Umbilical cord (tissue), 2 donors: ENCODE data around the gene MAP2K2. TPM values are rescaled to one million over a fixed set of nuclear protein-coding genes. Genes with fewer than 3 reads are reported as not detected.

ENCODE experiments used
- DNase-seq: peaks from one replicate; pipeline ENCODE4 v3.0.0-alpha.2; 2015; ENCODE audit warnings: low spot score
- total RNA-seq: library from RNA; depleted of rRNA; stranded (reverse); fragments of >200 nt; gene quantifications from one replicate; pipeline ENCODE4 v1.2.3, GENCODE V29; 2014; ENCODE audit warnings: low replicate concordance; ENCODE audit not compliant: insufficient read depth

MAP2K2 gene
- total RNA-seq, 1 donor from 2014 or later, result 72.5 TPM

DNA sequence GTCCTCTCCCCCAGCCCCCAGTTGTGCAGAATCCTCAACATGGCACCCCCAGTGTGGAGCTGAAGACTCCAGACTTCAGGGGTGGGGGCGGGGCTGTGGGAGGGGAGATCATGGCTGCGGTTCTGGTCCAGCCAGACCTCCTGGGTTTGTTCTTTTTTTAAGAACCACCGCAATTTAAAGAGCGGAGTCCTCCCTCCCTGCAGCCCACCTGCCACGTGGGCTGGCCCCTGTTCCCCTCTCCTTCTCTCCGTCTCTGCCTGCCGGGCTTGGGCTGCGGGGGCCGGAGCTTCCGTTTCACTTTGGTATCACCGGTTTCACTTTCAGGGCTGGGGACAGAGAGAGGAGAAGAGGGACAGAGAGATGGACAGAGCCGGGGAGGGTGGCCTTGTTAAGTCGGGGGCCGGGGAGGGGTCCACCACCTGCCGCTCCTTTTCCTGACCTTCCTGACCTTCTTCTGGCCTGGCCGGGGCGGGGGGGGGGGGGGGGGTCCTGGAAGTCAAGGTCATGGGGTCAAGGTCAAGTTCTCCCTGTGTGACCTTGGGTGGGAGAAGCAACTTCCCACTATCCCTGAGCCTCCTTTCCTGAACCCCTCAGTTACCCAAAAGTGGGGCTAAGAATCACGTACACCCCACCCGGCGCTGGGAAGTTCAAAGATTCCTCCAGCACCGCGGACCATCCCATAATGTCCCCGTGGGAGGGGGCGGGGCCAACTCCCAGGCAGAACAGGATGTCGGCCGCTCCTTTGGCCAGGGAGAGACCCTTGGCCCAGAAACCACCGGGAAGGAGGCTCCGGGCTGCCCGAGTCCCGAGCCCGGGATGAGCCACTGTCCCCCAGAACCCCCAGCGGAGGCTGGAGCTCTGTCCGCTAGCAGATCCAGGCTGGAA lies 45.9 kb downstream of the MAP2K2 start:
- DNase-seq, result no peak

DNA sequence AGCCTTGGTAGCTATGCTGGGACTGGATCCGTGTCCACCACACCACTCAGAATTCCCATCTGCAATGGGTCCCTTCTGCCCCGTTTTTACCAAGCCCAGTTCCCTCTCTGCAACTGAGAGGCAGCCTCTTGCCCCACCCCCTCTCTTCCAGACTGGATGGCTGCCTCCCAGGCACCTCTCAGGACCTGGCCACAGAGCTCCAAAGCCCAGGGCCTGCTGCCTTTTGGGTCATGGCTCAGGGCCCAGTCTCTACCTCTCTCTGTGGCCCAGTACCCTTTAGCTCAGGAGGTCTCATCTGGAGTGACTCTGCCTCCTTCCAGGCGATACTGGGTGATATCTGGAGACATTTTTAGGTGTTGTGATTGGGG lies 46.9 kb downstream of the MAP2K2 start:
- no peak for DNase-seq

DNA sequence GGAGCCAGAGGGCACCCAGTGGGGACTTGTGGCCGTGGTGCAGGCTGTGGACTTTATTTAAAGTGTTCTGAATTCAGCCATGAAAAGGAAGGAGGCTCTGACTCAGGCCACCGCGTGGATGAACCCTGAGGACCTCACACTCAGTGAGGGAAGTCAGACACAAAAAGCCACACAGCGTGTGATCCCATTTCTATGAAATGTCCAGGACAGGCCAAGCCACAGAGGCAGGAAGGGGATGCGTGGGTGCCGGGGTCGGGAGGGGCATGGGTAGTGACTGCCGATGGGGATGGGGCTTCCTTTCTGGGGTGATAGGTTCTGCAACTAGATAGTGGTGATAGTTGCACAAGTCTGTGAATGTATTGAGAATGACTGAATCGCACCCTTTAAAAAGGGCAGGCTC lies 48.5 kb downstream of the MAP2K2 start:
- DNase-seq, result no peak

DNA sequence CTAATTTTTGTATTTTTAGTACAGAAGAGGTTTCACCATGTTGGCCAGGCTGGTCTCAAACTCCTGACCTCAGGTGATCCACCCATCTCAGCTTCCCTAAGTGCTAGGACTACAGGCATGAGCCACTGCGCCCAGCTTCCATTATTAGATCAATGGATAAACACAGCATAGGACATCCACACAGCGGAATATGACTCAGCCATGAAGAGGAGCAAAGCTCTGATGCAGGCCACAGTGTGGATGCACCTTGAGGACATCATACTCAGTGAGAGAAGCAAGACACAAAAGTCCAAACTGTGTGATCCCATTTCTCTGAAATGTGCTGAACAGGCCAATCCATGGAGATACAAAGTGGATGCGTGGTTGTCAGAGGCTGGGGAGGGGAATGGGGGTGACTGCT lies 52.3 kb downstream of the MAP2K2 start:
- DNase-seq, result no peak

DNA sequence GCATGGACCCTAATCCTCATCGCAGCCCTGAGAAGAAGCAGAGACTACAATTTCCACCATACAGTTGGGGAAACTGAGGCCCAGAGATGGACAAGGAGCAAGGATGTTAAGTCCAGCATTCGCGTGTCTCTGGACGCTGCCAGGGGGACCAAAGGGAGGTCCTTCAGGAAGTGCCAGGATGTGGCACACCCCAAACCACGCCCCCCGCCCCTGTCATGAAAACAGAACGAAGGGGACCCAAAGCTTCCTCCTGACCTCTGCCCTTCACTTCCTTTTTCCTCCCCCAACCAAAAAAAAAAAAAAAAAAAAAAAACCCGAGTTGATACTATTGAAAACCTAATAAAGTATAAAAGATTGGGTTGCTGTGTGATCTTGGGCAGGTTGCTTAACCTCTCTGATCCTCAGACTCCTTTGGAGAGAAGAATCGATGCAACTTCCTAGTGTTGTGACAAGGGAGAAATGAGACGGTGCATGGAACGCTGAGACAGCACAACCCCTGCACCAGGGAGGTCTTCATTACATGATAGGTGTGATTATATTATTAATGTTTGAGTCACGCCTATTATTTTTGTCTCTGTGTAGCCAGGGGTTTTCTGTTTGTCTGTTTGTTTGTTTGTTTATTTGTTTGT lies 54.5 kb downstream of the MAP2K2 start:
- DNase-seq, result no peak

DNA sequence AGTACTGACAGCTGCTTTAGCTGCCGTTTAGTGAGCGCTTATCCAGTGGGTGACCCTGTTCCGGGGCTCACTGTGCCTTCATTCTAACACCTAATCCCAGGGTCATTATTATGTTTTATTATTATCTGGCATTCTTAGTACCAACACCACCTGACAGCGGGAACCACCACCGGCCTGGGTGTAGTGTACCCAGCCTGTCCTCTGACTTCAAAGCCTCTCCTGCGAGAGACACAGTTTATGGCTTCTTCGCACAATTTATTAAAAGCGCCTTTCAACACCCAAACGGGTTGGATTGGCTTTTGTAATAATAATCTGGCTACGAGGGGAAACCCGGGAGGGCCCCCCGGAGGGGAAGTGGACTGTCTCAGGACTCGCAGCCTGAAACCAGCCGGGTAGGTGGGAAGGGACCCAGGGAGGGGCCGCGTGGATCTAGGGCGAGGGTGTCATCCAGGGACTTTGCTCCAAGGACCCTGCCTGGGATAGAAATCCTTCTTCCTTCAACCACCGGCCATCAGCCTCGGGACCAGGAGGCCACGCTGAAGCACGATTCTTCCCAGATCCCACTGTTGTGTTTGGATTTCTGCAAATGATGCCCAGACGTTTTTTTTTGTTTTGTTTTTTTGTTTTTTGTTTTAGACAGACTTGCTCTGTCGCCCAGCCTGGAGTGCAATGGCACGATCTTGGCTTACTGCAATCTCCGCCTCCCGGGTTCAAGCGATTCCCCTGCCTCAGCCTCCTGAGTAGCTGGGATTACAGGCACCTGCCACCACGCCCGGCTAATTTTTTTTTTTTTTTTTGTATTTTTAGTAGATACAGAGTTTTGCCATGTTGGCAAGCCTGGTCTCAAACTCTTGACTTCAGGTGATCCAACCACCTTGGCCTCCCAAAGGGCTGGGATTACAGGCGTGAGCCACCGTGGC lies 55.6 kb downstream of the MAP2K2 start:
- DNase-seq, result no peak

DNA sequence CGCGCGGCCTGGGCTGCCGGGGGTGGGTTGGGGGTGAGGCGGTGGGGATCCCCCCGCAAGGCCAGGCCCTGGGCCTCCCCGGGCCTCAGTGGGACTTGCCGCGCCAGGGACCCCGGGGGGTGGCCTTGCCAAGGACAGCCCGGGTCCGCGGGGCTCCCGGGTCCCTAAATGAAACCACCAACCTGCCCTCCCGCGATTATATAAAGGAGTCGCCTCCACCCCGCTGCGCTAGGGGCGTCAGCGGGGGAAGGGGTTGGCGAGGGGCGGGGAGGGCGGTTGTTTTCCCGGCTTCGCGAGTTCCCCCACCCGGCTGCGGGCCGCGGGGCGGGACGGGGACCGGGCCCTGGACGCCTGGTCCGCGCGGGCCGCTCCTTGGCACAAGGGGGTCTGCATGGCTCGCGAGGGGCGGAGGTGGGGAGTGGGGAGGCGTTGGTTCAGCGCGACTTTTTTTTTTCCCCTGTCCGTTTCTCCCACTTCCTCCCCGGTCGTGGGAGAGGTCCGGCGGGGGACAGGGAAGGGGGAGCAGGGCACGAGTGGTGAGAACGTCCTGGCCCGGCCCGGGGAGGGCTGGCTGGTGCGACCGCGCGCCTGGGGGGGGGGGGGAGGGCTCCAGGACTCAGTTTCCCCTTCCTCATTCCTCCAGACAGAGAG lies 56.4 kb downstream of the MAP2K2 start:
- DNase-seq, result no peak

DNA sequence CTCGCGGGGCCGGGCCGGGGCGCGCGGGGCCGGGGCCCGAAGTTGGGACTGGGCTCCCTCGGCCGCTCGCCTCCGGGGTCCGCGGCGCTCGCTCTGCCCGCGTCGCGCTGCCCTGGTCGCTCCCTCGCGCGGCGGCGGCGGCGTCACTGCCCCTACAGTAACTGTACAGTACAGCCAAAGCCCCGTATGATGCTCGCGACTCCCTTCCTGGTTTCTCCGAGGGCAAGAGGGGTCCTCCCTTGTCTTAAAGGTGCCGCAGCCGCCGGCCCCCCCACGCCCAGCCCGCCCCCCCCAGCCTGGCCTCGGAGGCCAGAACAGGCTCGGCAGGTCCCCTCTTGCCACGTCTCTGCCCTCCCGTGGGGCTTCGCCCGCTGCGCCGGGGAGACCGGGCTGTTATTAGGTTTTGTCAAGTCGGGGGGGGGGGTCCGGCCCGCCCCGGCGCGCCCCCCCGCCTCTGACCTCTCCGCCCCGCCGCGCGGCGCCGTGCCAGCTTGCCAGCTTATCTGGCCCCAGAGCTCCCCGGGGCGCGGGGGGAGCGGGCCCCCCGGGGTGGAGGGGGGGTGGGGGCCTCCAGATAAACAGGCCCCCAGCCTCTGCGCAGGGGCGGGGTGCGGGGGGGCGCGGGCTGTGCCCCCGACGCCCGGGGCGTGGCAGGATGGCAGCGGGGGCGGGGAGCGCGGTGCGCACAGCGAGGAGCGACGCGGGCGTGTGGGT lies 57.1 kb downstream of the MAP2K2 start, which contains the start of gene ZBTB7A:
TSS of gene ZBTB7A (minus strand) at position 218 of the 714 bp plus-strand sequence. CDS start 11,667 bp downstream, outside the sequence.
- DNase-seq, result peak; percentile 90

DNA sequence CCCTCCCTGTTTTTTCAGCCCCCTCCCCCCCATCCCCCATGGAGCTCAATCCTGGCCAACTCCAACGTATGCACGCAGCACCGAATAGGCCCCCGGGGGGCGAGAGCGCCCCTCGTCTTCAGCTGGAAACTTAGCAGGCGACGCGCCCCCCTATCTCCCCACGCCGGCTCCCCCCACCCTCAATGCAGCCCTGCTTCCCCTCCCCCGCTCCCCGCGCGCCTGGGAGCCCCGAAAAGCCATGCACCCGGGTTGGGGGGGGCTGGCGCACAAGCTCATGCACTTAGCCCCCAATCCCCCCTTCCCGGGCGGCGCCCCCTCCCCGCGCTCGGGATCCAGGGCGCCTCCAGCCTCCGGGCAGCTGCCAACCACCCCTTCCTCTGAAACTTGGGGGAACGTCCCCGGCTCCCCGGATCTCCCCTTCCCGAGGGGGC lies 57.7 kb downstream of the MAP2K2 start:
- no peak for DNase-seq

DNA sequence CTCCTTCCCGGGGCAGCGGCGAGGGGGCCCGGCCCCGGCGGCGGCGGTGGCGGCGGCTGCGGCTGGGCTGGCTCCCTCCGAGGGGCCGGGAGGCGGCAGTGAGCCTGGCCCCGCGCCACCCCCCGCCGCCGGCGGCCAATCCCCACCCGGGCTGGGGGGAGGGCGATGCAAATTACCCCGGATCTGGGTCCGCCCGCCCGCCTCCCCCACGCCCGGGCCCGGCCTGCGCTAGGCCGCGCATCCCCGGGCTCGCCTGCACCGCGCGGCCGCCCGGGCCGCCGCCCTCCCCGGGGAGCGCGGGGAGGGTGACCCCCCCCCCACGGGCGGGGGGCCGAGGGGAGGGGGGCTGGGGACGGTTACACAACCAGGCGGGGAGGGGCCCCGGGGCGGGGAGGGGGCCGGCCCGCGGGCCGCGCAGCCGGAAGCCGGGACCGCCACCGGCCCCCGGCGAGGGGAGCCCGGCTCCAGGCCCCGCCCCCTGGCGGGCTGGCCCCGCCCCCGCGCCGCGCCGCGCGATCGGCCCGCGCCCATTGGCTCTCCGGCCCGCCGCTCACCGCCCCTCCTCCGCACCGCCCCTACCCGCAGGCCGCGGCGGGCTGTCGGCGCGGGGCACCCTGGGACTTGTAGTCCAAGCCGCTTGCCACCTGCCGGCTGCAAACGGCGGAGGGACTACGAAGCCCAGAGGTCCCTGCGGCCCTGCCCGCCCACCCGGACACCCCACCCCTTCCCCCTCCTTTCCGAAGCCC lies 58.3 kb downstream of the MAP2K2 start:
- peak; percentile 96 for DNase-seq

DNA sequence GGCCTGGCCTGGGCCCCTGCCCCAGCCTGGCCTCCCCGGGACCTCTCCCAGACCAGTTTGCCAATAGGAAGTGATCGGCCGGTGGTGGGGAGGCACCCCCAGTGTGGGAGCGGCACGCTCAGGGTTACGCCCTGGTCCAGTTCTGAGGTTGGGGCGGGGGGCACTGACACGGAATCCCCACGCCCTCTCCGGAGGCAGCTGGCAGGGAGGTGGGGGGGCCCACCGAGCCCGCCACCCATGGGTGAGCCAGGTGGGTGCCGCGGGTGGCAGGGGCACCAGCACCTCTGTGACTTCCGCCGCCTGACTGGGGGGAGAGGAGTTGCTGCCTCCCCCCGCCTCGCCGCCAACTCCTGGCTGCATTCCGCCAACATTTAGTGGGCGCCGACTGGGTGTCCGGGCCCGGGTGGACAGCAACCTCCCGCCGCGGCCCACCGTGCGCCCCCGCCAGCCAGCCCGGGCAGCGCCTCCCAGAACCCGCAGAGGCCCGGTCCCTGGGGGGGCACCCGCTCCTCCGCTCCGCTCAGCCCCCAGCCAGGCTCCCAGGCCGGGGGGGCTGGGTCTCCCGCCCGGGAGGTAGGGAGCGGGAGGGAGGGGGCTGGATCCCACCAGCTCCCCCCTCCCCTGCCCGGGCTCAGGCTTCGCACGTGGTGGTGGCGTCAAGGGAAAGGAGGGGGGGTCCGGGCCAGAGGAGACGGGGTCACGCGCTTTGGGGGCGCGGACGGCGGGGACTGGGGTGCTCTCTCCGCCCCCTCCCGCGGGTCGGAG lies 59.2 kb downstream of the MAP2K2 start:
- DNase-seq, result no peak

DNA sequence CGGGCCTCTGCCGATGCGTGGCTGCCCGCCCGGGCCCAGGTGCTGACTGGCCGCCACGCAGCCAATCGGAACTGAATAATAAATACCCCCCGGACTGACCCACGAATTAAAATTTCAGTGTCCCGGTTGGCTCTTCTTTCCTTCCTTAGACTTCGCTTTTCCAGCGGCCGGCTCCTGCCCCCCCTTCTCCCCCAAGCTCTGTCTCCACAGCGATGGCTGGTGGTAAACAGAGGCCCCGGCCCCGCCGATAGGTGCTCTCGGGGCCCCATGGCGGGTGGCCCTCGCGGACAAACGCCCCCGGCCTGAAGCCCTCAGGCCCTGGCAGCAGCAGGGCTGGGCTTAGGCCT lies 59.8 kb downstream of the MAP2K2 start:
- DNase-seq, result no peak

DNA sequence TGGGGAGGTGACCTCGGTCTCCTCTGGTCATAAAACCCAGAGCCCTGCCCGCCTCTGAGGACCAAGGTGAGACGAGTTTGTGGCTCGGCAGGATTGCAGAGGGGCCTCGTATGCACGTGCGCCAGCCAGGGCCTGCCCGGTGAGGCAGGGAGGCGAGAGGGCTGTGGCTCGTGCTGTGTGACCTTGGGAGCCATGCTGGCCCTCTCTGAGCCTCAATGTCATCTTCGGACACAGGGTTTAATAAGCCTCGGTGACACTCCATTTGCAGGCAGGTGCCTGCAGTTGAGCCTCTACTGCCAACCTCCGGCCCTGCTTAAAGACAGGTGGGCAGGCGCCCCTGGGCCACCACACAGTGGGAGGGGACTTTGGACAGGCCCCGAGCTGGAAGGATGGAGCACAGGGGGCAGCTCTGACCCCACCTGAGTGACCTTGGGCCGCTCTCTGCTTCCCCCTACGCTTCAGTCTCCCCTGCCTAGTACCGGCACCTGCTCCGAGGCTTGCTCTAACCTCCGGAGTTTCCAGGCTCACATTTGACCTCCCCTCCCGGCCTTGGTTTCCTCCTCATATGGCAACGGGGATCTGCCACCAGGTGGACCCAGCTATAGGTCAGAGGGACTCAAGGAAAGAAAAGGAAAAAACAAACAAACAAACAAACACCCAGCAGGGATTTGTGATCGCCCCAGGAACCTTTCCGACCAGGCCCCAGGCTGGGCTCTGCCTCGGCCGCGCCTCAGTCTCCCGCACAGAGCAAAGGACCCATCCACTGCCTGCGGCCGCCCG lies 60.4 kb downstream of the MAP2K2 start:
- DNase-seq, result no peak

DNA sequence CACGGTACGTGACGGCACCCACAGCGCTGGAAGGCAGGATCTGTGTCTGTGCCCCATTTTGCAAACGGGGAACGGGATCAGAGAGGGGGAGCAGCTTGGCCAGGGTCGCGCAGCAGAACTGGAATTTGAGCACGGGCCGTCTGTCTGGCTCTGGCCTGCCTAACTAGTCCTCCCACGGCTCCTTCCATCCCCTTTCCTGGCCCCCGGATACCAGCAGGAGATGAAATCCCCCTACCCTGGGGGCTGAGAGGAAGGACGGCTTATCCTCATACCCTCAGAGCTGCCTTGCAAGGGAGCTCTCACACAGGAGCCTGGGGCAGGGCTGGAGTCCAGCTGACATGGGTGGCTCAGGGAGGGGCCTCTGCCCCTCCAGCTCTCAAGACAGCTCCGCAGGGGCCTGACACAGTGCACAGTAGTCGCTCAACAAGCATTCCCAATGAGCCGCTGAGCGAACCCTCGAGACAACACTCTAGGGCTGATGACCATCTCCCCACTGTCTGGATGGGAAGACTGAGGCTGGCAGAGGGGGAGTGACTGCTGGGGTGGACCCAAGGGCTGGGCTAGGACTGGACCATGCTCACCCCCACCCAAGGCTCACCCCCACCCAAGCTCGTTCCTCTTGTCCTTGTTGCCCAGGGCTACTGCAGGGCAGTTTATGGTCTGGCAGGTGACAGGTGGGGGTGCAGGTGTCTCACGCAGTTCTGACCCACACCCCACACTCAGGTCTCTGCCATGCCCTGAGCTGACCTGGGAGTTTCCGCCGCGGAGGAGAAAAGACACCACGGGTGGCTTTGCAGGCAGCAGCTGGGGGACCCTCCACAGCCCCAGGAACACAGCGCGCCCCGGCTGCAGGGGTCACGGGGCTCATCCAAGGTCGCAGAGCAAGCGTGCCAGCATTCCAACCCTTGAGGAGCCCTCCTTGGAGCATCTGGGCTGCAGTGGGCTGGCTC lies 61.2 kb downstream of the MAP2K2 start:
- DNase-seq, result no peak

DNA sequence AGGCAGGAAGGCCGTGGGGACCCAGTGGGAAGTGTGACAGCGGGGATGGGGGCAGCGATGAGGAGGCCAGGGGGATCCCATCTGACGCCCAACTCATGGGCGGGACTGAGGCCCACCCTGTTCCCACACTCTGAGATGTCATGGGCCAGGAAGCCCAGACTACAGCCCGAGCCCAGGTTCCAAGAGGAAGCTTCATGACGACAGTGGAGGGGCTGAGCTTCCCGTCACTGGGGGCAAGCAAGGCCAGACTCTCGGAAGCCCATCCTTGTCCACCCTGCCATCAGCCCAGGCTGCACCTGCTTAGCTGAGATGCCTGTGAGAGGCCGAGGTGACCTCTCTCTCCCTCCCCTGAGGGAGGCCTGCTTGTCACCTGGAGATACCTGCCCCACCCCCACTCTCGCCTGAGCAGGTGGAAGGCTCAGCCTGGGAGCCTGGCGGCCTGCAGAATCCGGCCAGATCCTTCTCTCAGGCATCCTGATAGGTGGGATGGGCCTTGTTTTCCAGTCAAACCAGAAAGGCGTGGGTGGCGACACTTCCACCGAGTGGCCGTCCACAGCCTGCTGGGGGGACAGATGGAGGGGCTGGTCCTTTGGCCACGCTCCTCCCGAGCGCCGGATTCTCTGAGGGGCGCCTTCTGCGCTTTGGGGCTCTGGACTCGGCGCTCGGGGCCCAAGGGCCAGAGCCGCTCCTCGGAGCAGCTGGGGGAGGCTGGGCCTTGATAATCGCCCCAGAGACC lies 62.1 kb downstream of the MAP2K2 start:
- DNase-seq, result no peak

DNA sequence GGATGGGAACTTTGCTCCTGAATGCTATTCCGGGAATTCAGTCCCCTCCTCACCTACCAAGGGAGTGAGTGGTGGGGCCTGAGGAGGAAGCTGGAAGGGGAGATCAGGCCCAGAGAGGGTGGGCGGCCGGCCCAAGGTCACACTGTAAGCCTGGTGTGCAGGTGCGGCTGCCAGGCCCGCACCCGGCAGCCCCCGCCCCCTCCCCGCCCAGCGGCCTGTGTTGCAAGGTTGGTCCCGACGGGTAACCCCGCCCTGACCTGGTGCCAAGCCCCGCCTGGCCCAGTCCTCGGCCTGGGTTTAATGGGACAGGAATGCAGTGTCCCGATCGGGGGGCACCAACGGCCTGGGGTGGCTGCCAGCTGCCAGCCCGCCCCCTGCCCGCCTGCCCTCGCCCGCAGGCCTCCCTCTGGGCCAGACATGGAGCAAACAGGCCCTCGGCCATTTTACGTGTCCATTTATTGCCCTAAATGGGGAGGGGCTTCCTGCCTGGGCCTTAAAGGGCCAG lies 62.7 kb downstream of the MAP2K2 start:
- no peak for DNase-seq
